Mesothelial cell of epicardium (in vitro differentiated cells): ENCODE measurements around the gene NDUFA5. TPM values are rescaled to one million over a fixed set of nuclear protein-coding genes. Genes with fewer than 3 reads are reported as not detected.

ENCODE experiments used
- DNase-seq, 2 experiments: peaks; one replicate each; pipeline ENCODE4 v3.0.0; 2021; ENCODE audit warnings: low spot score in 2 of 2; ENCODE audit not compliant: unreplicated experiment in 2 of 2
- H3K27ac Mint-ChIP-seq: 2 replicates; pipeline ENCODE4 v1.8.0; 2021; ENCODE audit warnings: mixed read lengths
- H3K27me3 Mint-ChIP-seq: 2 replicates; pipeline ENCODE4 v1.8.0; 2021; ENCODE audit warnings: low read depth, mixed read lengths
- H3K36me3 Mint-ChIP-seq: 2 replicates; pipeline ENCODE4 v1.8.0; 2021; ENCODE audit warnings: mixed read lengths
- H3K4me1 Mint-ChIP-seq: 2 replicates; pipeline ENCODE4 v1.8.0; 2021; ENCODE audit warnings: mixed read lengths
- H3K4me3 Mint-ChIP-seq: 2 replicates; pipeline ENCODE4 v1.8.0; 2021; ENCODE audit warnings: mild to moderate bottlenecking, moderate library complexity, mixed read lengths
- H3K9me3 Mint-ChIP-seq: 2 replicates; pipeline ENCODE4 v1.8.0; 2021; ENCODE audit warnings: mixed read lengths
- CTCF ChIP-seq: fragments of 200-600 bp; sonication (generic); IDR thresholded peaks from one replicate; pipeline ENCODE4 v1.5.0; 2021; ENCODE audit warnings: antibody characterized with exemption; ENCODE audit not compliant: unreplicated experiment
- total RNA-seq: library from RNA; stranded (reverse); gene quantifications from 3 replicates; pipeline ENCODE4 v1.2.1, GENCODE V29; 2021

The NDUFA5 gene
- total RNA-seq, 1 donor from 2014 or later = 71.8 TPM

- peak overlapping the region; percentile 44 for H3K4me3 Mint-ChIP-seq
- peak overlapping the region; percentile 67 for H3K27ac Mint-ChIP-seq
- no peaks in the 10 kb centered on the region for H3K9me3 Mint-ChIP-seq
- no peak for TF ChIP-seq CTCF
- H3K4me1 Mint-ChIP-seq = peaks cover 4% of the 10 kb centered on the region
- no peaks in the 10 kb centered on the region for H3K36me3 Mint-ChIP-seq
- no peak for DNase-seq
- peaks cover 2% of the 10 kb centered on the region for H3K27me3 Mint-ChIP-seq
Measured at GRCh38 chr7:123580406-123581161, 23.0 kb upstream of the NDUFA5 start.

GRCh38 chr7:123579416-123579815, 21.8 kb upstream of the NDUFA5 start:
- Mint-ChIP-seq H3K4me3 (no peak overlapping the region), H3K36me3 (no peaks in the 10 kb centered on the region), H3K4me1 (peaks cover 5% of the 10 kb centered on the region), H3K27ac (no peak overlapping the region), H3K9me3 (no peaks in the 10 kb centered on the region), H3K27me3 (peaks cover 2% of the 10 kb centered on the region)
- TF ChIP-seq CTCF = no peak
- DNase-seq = no peak

GRCh38 chr7:123573896-123574467, 16.4 kb upstream of the NDUFA5 start:
- Mint-ChIP-seq H3K9me3 (no peaks in the 10 kb centered on the region), H3K36me3 (no peaks in the 10 kb centered on the region), H3K27me3 (peaks cover 2% of the 10 kb centered on the region), H3K27ac (no peak overlapping the region), H3K4me3 (no peak overlapping the region), H3K4me1 (peaks cover 2% of the 10 kb centered on the region)
- TF ChIP-seq CTCF = no peak
- DNase-seq = no peak

- Mint-ChIP-seq H3K27me3 (peaks cover 2% of the 10 kb centered on the region), H3K4me3 (no peak overlapping the region), H3K4me1 (peaks cover 2% of the 10 kb centered on the region), H3K36me3 (no peaks in the 10 kb centered on the region), H3K9me3 (no peaks in the 10 kb centered on the region), H3K27ac (no peak overlapping the region)
- no peak for DNase-seq
- TF ChIP-seq CTCF = no peak
Measured at GRCh38 chr7:123573341-123573740, 15.7 kb upstream of the NDUFA5 start.

- no peak for DNase-seq
- Mint-ChIP-seq H3K9me3 (no peaks in the 10 kb centered on the region), H3K4me3 (no peak overlapping the region), H3K36me3 (no peaks in the 10 kb centered on the region), H3K4me1 (peaks cover 2% of the 10 kb centered on the region), H3K27ac (no peak overlapping the region), H3K27me3 (no peaks in the 10 kb centered on the region)
- TF ChIP-seq CTCF = no peak
Measured at GRCh38 chr7:123571684-123572083, 14.1 kb upstream of the NDUFA5 start.
